Occipital lobe (tissue), 2 donors: ENCODE measurements around the gene TLE4. TPM values are rescaled to one million over a fixed set of nuclear protein-coding genes. Genes with fewer than 3 reads are reported as not detected.

Experiments used
- DNase-seq: peaks from one replicate; lab custom pipeline; 2025; lab: John Stamatoyannopoulos, UW
- total RNA-seq: library from RNA; depleted of rRNA; stranded (reverse); fragments of >200 nt; gene quantifications from one replicate; pipeline ENCODE4 v1.2.3, GENCODE V29; 2014

TLE4 gene
- total RNA-seq, 1 donor from 2014 or later = 70.5 TPM

- DNase-seq = no peak
Observed at GRCh38 chr9:79663300-79663699, 91.5 kb downstream of the TLE4 start.

- no peak for DNase-seq
Observed at GRCh38 chr9:79663878-79664277, 92.1 kb downstream of the TLE4 start.

GRCh38 chr9:79664375-79664831 is 92.6 kb downstream of the TLE4 start:
- DNase-seq = no peak

- DNase-seq = no peak
Observed at GRCh38 chr9:79665369-79665768, 93.6 kb downstream of the TLE4 start.

GRCh38 chr9:79665931-79666330 is 94.2 kb downstream of the TLE4 start:
- DNase-seq = no peak

- no peak for DNase-seq
Observed at GRCh38 chr9:79667120-79667519, 95.4 kb downstream of the TLE4 start.

GRCh38 chr9:79667817-79668436 is 96.2 kb downstream of the TLE4 start:
- no peak for DNase-seq

- DNase-seq = no peak
Observed at GRCh38 chr9:79668956-79669355, 97.2 kb downstream of the TLE4 start.

GRCh38 chr9:79670269-79670961 is 98.7 kb downstream of the TLE4 start:
- no peak for DNase-seq

GRCh38 chr9:79671558-79671957 is 99.8 kb downstream of the TLE4 start:
- DNase-seq = no peak

GRCh38 chr9:79672236-79672635 is 100.5 kb downstream of the TLE4 start:
- DNase-seq = no peak

- DNase-seq = no peak
Observed at GRCh38 chr9:79672891-79673290, 101.1 kb downstream of the TLE4 start.

GRCh38 chr9:79673614-79674013 is 101.8 kb downstream of the TLE4 start:
- no peak for DNase-seq

GRCh38 chr9:79674052-79674777 is 102.5 kb downstream of the TLE4 start:
- DNase-seq = no peak

- no peak for DNase-seq
Observed at GRCh38 chr9:79681576-79681975, 109.8 kb downstream of the TLE4 start.

GRCh38 chr9:79682076-79682736 is 110.4 kb downstream of the TLE4 start:
- DNase-seq = no peak

GRCh38 chr9:79684059-79684458 is 112.3 kb downstream of the TLE4 start:
- no peak for DNase-seq

- no peak for DNase-seq
Observed at GRCh38 chr9:79684711-79685575, 113.2 kb downstream of the TLE4 start.

GRCh38 chr9:79685577-79685976 is 113.8 kb downstream of the TLE4 start:
- no peak for DNase-seq

GRCh38 chr9:79686381-79687130 is 114.8 kb downstream of the TLE4 start:
- DNase-seq = no peak

- no peak for DNase-seq
Observed at GRCh38 chr9:79687131-79687447, 115.3 kb downstream of the TLE4 start.
